IPS DF 19.7 (cell line): ENCODE results near the gene CDC26.
"Not testable (repeated sequence)": the region's sequence is repeated elsewhere in the genome, so short reads cannot be mapped to it uniquely, and the experiment has no call there.

Experiments used
- DNase-seq: peaks from one replicate; pipeline ENCODE4 v3.0.0-alpha.2; 2013; ENCODE audit warnings: low read depth, low spot score

The CDC26 gene

DNA sequence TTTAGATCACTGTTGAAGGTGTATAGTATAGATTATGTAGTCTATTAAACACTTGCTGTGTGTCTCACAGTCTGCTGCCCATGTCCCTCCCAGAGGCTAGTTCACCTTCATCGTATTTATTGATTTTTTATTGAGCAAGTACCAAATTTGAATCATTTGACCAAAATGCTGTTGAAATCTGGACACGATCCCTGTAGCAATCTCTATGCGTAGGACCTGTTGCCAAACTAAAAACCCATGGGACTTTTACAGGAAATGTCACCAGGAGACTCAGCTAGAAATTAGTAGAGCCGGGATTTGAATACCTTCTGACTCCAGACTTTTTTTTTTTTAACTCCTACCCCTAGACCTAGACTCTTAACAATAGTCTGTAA, 36.5 kb downstream of the CDC26 start:
- DNase-seq, result no peak

DNA sequence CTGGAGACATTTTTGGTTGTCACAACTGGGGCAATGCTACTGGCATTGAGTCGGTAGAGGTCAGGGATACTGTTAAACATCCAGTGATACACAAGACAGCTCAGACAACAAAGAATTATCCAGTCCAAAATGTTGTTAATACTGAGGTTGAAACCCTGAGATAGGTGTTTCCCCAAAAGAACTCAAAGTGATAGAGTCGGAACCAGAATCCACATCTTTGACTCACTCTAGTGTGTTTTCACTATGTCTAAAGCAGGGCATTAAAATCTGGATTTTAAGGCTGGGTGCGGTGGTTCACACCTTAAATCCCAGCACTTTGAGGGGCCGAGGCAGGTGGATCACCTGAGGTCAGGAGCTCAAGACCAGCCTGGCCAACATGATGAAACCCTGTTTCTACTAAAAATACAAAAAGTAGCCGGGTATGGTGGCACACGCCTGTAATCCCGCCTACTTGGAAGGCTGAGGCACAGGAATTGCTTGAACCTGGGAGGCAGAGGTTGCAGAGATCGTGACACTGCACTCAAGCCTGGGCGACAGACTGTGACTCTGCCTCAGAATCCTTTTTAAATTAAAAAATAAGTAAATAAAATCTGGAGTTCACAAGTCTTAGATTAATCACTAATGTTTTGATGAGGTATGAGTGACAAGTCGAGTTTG, 37.0 kb downstream of the CDC26 start:
- DNase-seq, result no peak

DNA sequence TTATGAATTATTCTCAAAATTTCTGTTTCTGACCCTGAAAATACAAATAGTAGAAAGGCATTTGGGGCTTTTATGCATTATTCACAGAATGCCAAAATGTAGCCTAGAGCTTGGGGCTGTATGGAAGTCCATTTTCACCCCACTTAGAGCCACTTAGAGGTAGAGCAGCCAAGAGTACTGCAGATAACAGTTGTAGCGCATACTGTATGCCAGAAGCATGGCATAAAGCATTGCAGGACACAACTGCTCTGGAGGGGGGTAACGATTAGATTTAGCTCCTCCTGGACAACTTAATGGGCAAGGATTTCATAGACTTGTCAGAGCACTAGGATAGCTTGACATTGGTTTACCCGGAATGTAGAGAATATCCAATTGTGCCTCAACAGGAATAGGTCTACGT, 38.3 kb downstream of the CDC26 start:
- no peak for DNase-seq

DNA sequence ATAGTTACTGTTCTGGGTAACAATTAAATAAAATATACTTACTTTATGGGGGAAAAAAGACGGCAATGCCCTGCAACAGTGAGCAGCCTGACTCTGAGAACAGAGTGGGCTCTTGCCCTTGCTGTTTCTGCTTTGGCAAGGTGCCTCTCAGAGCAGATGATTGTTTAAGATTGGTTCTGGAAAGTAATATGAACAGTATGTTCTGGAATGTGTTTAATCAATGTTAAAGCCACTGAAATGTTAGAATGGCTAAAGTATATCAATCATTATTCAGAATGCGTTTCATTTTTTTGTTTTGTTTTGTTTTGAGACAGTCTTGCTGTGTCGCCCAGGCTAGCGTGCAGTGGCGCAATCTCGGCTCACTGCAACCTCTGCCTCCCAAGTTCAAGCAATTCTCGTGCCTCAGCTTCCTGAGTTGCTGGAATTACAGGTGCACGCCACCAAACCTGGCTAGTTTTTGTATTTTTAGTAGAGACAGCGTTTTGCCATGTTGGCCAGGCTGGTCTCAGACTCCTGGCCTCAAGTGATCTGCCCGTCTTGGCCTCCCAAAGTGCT, 39.6 kb downstream of the CDC26 start:
- not testable (repeated sequence) for DNase-seq

DNA sequence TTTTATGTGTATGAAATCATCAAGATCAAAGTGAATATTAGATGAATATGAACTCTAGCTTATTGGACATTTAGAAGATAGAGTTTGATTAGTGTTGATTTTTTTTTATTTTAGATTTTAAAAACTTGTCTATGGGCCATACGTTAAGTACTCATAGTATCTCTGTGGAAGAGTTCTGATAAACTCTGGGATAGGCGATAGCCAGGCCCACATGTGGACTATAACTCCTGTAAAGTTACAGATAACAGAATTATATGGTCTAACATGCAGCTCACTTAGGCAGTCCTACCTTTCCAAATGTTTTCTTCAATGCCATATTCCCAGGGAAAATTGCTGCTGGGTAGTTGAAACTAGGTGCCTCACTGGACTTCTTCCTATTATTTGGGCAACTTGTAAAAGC, 43.7 kb downstream of the CDC26 start:
- DNase-seq, result no peak

DNA sequence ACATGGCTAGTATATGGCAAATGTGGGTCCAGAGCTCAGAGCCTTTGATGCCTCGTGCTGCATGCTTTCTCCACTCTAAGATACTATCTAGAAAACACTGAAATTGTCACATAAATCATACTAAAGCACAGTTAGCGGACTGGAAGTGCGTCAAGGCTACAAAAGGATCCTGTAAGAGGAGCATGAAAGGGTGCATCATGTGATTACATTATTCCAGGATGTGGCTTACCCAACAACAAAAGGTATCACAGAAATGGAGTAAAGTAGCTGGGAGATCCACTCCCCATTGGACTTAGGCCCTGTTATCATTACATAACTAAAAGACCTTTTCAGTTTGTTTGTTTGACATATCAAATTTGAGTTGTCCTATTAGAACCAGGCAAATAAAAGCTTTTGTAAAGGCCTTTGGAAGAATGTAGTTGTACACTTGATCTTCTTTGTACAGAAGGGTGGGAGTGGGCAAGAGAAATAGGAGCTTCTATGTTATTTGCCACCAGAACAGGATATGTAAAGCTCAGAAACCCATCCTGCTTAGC, 47.2 kb downstream of the CDC26 start:
- DNase-seq, result no peak

DNA sequence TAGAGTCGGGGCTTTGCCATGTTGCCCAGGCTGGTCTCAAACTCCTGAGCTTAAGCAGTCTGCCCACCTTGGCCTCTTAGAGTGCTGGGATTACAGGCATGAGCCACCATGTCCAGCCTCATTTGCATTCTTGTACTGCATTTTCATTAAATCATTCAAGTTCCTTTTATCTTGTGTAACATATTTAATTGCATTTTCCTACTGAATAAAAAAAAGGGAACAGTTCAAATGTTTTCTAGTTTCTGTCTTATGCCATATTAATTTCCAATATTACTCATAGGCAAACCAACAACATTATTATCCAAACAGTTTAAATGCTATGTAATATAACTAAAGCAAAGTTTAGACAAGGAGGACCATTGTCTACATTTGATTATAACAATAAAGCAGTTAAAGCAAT, 47.9 kb downstream of the CDC26 start:
- DNase-seq, result no peak

DNA sequence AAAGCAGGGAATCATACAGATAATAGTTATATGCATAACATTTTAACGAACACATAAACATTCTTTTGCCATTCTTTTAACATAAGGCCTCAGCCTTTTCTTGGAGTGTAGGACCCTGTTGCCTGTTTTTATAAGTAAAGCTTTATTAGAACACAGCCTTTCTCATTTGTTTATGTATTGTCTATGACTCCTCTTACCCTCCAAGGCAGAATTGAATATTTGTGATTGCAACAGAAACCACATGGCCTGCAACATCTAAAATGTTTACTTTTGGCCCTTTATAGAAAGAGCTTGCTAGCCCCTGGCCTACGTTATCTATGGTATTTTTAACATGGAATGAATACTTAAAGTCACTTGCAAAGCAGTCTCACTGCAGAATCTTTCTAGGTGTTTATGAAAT, 51.4 kb downstream of the CDC26 start:
- DNase-seq, result no peak

DNA sequence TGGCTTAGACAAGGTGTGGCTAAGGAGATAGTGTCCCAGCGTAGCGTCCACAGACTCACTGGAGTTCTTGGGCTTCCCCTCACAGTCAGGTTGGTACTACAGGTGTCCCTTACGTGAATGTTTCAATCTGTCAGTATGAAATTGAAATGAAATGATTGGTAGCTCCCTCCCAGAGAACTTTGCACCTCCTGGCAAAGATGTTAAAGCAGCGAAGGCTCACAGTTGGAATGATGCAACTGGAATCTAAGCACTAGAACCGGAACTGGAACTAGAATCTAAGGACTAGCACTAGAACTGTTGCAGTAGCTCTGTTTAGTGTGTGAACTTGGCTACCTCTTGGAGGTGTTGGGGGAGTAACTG, 52.9 kb downstream of the CDC26 start:
- no peak for DNase-seq

DNA sequence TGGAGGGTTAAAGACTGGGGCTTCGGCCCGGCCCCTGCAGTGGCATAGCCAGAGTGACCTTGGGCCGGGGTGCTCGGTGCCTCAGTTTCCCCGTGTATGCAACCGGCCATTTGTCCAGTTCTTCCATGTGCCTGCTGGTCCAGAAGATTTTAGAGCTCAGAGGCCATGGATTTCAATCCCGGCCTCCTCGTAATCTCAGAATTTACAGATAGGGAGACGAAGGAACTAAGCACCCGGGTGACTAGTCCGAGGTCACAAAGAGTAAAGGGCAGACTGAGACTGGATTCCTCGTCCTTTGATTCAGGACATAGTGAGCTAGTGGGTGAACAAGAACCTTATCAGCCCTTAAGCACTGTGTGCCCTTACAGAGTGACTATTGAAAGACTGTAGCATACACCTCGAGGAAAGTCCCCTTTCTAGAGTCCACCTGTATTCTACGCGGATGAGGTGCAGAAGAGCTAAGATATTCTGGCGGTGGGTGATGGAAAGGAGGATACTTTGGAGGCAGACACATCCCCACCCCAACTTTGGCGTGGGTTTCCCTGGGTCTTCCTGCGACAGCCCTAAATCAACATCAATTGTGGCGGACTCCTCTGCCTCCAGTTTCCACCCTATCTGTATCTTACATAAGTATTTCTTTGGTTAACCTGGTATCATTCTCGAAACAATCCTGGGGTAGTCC, 53.4 kb downstream of the CDC26 start:
- DNase-seq, result no peak

DNA sequence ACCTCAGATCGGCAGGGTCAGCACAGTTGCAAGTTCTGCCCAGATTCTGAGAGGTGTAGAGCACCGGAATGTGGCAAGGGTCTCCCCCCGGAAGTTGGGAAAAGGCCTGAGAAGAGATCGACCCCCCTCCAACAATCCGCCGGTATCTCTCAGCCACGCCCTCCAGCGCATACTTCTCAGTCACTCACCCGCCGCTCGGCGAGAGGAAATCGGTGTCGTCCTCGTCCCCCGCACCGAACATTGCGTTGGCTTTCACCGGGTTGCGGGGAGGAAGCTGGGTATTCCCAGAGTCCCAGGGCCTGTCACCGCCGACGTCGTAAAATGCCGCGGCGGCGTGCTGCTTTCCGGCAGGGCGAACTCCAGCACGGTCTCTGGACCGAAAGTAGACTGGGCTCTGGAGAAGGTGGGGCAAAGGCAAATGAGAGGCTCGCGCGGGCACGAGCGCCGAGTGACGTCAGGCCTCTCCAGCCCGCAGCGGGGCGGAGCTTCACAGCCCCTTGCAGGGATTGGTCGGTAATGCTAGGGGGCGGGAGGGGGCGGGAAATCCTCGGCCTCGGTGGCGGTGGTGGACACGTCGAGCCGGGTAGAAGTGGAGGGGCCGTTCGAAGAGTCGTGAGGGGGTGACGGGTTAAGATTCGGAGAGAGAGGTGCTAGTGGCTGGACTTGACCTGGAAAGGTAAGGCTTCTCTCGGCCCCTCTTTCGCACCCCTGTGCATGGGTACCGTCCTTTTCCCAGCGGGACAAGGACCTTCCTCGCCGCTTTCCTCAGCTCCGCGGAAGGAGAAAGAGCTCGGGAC, 54.2 kb downstream of the CDC26 start, which contains the start of the genes FKBP15 and SLC31A1:
FKBP15 (minus strand) TSS at position 275 of the 797 bp plus-strand sequence; CDS start at position 241, 34 bp downstream.
SLC31A1 (plus strand) TSS at position 542 of the 797 bp plus-strand sequence. CDS start 34,605 bp downstream, outside the sequence.
- peak; percentile 89 for DNase-seq

DNA sequence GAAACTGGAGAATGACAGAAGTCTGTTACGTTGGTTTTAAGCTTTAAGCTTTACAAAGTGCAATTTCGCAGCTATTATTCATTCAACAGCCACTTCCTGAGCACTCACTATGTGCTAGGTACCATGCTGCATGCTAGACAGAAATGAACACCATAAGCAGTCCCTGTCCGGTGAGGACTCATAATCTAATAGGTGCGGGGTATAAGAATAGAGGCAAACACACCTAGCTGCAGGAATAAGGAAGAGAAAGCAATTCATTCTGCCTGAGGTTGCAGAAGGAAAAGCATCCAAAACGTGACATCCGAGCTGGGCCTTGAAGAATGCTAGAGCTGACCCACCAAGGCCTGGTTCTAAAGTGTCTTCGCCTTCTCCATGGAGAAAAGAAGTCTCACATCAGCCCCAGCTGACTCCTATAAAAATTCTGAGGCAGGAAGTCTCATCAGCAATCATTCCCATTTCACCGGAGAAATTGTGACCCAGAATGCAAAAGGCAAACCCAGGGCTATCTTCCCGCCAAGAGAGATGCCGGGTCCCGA, 54.8 kb downstream of the CDC26 start:
- DNase-seq, result no peak

DNA sequence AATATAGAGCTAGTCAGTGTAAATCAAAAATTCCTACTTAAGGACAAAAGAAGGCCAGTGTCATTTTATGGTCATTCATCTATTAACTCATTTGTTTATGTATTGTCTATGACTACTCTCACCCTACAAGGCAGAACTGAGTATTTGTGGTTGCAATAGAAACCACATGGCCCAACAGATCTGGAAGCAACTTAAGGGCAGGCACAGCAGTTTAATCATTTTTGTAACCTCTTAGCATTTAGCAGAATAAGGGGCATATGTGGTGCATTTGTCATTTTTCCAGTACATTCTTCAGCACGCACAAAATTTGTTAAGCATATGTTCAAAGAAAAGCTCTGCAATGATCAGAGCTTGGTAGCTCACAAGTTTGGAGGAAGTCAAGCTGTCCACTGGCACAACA, 55.4 kb downstream of the CDC26 start:
- no peak for DNase-seq

DNA sequence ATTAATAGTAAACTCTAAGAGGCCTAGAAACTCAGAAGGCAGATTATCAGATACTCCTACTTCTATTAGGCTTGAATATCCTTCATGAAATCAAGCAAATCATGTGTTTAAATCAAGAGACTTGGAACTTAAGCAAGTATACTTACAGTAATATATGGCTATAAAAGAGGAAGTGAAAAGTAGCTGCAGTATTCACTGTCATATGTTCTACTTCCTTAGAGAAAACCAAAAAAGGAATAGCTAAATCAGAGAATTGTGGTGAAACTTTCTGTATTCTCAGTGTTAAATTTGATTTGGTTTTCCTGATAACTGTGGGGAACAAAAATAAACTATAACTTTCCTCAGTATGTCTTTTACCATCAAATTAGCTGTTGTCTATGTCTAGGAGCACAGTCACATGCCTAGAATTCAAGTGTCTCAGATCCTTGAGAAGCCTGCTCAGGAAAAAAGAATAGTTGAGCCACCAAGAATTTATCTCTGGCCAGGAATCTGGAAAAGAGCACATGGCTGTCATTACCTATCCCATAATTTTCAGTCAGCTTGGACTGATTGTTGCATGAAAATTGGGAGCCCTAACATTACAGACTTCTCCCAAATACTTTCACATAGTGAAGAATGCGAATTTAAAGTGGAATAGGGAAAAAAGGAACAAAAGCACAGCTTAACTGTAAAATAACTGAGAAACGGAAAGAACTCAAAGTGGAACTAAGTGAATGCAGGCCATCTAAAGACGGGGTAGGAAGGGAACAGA, 56.0 kb downstream of the CDC26 start:
- no peak for DNase-seq
